GM18517 (cell line): ENCODE results near the gene CABCOCO1.
"Not testable (repeated sequence)": the region's sequence is repeated elsewhere in the genome, so short reads cannot be mapped to it uniquely, and the experiment has no call there.

Experiments
- ATAC-seq: cut with Tn5 transposase; IDR thresholded peaks from one replicate; pipeline ENCODE4 v1.9.1; 2021; ENCODE audit warnings: mild to moderate bottlenecking, moderate library complexity; ENCODE audit not compliant: unreplicated experiment

Gene CABCOCO1

DNA sequence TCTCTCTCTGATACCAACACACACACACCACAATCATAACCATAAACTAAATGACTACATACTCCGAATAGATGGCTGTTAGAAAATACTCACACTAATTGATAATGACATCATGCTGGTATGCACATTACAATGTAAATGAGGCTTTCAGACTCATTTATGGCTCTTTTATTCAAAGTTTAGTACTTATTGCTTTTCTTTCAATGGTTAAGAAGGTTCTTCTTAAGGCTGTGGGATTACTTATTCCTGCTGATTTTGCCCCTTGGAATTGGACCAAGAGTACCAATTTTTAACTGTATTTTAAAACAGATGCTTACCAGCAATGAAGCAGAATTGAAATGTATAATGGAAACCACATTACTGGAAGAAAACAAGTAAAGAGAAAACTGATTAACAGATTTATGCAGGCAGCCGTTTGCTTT is 20.6 kb upstream of the CABCOCO1 start:
- no peak for ATAC-seq

DNA sequence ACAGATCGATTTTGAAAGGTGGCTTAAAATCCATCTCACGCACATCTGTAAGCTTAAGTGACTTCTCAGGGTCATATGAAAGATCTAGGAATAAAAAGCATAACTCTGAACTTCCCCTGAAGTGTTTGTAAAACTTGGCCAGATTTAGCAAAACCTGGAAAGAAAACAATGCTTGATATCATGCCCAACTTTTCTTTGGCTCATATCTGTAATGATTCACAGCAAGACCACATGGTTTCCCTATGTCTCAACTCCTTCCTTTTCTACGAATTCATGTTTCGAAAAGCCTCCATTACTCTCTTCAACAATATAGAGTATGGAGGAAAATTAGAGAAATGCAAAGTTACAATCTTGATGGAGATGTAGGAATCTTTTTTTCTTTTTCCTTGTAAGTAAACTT is 20.1 kb upstream of the CABCOCO1 start:
- ATAC-seq = no peak

DNA sequence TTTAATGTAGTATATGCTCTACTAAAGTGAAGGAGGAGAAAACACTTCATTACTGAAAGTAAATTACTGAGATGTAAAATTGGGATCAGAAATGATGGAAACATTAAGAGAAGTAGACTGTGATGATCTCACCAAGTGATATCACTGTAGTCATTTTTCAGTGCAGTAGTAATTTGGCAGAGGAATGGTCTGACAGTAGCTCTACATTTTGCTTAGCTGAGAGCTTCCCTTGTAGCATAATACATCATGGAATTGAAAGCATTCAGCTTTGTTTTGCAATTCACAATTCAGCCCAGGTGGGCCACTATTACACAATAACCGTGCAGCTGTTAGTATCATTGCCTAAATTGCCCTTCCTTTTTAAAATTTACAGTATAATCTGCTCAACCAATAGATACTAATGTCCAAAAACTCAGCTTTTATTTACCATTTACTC is 19.4 kb upstream of the CABCOCO1 start:
- ATAC-seq = no peak

DNA sequence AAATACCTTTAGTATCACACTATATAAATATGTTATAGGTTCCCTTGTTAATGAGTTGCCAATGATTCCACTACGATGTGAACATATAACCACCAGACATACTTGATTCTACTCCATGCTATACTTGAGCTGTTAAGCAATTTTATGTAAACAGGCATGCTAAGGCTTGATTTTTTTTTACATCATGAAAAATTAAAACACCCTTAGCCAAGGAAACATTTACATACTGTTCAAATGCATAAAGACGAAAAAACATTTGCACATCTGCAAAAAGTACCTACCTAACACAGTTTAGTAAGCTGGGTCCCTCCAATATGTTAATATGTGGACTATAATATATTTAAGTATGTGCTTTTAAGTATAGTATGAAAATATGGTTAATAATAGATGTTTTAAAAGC is 9.0 kb upstream of the CABCOCO1 start:
- ATAC-seq = no peak

DNA sequence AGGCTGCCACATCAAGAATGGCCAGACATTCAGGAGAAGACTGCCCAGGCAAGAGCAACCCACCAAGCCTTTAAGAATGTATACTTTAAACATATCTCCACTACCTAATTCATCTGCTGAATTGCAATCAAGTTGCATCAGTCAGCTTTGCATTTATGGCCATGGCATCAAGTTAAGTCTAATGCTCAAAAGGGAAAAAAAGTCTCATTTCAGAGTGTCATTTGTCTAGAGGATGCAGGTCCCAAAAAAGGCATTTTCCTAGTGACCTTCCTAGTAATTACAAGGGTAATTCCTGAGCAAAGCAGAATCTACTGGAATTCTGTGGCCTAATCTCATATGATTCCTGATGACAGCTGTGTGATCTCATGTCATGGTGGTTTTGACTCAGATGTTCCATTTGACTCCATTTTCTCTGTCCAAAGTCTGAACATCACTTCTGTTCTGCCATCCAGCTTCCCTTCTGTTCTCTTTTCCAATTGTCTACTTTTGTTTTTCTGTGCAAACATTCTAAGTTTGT is 7.3 kb upstream of the CABCOCO1 start:
- ATAC-seq = no peak

DNA sequence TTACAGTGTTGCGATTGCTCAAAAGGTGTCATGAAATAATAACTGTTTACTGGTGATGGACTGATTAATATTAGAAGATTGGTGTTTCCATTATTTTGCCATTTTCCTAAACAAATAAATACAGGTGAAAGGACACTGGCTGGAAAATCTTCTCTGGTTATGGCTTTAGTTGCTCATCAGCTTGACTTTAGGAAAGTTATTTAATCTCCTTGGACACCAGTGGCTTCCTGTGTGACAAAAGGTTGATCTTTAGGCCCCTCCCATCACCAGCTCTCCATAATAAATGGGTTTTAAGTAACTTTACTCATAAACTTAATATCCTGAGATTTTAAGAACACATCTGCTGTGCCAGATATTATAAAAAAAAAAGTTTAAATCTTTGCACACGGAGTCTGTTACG is 737 bp downstream of the CABCOCO1 start:
- ATAC-seq = no peak

DNA sequence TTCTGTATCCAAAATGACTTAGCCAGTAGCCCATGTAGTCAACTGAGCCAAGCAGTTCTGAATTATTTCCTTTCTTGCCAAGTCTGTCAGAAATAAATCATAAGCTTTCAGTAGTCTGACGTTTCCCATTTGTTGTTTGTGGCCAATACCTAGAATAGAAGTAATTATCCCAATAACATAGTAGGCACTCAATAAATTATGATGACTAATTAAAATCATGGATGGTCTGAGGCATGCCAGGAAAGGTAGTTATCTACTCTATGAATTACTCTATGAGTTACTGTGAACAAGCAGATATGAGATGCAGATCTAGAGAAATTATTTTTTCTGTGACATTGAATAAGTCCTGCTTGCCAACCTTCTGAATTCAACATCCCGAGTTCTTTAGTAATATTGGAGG is 2.3 kb downstream of the CABCOCO1 start:
- ATAC-seq = no peak

DNA sequence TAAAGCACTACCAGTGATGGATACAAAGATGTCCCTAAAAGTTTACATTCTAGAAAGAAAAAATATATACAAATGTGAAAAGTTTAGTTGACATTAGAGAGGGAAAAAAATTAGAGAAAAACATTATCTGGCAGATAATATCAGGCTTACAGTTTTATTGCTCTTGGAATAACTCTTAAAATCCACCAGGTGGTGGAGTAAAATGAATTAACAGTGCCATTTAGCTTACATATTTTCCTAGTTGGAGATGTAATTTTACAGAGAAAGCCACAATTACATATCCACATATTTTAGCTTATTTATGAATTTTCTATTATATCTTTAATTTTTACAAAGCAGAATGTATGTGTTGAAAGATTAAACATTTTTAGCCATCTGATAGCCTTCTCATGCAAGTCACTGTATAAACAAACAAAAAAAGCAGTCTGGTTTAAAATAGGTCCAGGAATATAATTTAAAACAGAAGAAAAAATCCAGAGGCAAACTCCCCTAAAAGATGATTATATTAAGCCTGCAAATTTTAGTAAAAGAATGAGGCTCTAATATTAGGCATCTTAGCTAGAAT is 6.5 kb downstream of the CABCOCO1 start:
- ATAC-seq = no peak

DNA sequence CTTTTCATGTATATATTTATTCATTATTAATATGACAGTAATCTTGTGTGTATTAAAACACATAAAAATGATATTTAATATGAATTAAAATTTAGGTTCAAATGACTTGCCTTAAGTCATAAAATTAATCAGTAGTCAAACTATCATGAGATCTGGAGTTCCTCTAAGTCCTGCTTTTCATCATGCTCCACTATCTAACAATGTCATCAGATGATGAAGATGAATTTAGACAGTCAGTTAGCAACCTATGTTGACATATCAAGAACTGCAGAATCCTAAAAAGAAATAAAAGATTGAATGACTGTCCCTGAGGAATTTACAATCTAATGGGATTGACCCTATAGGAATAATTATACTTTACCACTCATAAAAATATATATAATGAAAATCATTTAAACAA is 7.1 kb downstream of the CABCOCO1 start:
- no peak for ATAC-seq

DNA sequence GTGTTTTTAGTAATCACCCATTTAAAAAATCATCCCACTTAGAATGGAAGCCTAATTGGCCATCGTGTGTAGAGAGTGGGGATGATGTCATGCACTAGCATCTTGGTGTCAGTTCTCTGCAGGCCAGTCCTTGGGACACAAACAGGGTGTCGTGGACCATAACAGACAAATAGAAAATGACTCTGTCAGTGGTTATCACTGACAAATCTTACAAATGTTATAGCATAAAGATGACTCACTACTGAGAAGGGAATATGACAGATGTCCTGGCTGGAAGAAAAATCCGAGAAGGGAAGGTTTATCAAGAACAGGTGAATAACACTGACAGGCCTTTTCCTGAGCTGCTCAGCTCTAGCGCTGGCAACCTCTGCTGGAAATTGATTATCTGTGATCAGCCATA is 10.6 kb downstream of the CABCOCO1 start:
- no peak for ATAC-seq

DNA sequence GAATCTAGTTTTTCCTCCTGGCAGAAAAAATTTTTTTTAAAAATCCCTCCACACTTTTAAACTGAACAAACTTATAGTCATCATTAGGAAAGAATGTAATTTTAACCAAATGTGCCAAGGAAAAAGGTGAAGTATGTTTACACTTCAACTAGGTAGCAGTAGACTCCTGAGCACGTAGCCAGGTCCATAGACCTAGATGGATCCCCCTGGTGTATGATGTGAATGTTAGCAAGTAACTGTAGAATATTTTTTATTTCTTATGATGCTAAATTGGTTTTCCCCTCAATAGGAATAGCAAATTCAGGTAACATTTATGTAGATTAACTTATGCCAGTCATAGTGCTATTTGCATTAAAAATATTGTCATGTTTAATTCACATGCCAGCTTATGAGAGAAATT is 19.6 kb downstream of the CABCOCO1 start:
- ATAC-seq = no peak

DNA sequence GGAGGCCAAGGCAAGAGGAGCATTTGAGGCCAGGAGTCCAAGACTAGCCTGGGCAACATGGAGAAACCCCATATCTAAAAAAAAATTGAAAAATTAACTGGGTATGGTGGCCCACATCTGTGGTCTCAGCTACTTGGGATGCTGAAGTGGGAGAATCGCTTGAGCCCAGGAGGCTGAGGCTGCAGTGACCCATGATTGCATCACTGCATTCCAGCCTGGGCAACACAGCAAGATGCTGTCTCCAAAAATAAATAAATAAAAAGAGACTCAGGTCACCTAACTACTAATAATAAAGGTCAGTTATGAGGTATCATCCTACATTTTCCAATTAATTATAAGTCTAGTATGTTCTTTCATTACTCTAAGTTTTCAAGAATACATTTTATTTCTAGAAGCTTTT is 20.6 kb downstream of the CABCOCO1 start:
- ATAC-seq = no peak

DNA sequence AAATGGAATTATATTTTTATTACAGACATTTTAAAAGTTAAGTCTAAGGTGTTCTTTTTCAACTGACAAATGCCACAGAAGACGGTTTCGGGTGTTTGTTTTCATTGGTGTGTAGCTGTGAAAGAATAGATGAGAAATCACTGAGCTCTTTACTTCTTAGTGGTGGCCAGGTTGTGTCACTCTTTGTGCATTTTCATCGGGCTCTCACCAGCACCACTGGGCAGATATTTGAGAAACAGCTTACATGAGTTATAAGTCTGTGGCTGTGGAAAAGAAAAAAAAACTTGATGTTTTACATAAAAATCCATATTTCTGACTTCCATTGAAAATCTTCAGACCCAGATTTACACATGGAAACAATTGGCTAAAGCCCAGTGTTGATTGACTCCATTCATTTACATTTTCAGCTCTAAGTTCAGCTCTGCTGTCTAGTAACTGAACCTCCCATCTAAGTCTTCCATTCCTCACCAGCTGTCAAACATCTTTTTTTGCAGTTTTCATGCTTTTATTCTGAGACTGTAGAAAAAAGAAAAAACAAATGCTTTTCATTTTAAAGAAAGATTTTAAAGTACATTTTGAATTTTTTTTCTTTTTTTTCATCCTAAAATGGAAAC is 22.3 kb downstream of the CABCOCO1 start:
- ATAC-seq = no peak

DNA sequence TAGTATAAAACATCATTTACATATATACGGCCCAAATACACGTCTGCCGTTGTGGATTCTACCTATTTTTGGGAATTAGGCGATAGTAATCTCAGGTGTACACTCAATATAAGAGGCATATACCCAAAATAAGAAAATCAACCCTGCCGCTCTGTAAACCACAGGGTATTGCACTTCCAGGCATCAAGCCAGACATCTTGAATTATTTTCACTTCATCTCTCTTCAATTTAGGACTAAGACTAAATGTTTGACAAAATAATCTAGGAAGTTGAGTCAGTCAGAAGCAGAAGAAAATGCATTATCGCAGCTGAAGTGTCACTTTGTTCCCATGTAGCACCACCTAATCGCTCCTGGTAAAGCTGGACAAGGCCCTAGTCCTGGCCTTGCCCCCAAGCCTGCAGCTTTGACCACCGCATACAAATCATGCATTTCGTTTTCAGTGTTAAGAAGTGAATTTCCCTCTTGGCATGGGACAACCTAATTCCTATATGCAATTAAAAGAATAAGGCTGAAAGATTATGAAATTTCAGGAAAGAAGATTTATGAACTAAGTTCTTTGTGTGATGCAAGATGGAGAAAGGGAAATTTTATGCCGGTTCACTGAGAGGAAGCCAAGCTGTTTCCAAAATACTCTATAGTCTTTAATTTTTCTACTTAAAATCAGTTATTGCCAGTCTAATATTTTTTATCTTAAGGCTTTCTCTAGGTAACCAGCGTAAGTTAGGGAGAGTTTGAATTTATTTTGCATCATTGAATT is 26.0 kb downstream of the CABCOCO1 start:
- ATAC-seq = no peak

DNA sequence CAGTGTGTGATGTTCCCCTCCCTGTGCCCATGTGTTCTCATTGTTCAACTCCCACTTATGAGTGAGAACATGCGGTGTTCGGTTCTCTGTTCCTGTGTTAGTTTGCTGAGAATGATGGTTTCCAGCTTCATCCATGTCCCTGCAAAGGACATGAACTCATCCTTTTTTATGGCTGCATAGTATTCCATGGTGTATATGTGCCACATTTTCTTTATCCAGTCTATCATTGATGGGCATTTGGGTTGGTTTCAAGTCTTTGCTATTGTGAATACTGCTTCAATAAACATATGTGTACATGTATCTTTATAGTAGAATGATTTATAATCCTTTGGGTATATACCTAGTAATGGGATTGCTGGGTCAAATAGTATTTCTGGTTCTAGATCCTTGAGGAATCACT is 28.9 kb downstream of the CABCOCO1 start:
- ATAC-seq = not testable (repeated sequence)

DNA sequence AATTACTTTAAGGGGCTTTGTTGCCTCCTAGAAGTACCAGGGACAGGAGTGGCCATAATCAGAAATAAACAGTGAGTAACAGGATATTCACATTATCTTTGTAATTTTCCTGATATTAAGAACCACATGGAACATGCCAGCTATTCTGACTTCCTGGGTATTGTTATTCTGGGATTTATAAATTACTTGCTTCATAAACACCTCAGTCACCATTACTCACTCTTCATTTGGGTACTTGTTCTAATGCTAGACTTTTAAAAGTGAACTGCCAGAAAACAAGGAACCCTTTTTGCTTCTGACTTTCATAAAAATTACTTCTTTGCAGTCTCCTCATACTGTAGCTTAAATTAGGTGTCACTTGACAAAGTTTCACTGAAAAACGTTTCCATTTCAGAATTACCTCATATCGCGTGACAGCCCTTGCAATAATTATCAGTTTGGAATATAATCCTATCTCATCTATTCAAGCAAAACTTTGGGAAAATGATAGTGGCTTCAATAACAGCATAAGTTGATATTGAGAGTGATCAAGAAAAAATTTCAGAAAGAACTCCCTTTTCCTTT is 29.8 kb downstream of the CABCOCO1 start:
- no peak for ATAC-seq

DNA sequence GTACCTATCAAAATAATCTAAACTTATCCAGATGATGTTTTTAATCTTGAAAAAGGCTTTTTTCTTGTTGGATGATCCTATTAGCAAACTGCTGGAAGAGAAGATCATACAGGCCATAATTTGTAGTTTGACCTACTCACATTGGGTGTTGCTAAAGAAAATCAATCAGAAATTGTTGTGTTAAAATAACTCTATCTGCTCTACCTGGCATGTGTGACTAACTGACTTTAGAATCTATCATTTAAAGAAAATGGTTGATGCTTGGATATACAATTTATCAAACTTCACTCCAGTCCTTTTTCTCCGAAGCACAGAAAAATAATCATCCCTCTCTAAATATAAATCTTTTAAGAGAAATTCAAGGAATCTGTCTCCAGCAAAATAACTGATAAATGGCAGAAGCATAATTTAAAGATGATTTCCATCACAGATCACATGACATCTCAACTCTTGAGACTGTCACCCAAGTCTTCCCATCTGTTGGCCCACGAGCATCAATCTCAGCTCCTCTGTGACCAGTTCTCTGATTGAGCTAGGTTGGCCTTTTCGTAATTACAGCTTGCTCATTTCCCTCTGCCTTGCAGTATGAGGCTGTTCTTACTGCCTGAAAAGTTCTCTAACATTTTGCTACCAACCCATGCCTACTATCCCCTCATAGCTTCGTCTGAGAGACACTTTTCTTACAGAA is 36.4 kb downstream of the CABCOCO1 start:
- ATAC-seq = no peak

DNA sequence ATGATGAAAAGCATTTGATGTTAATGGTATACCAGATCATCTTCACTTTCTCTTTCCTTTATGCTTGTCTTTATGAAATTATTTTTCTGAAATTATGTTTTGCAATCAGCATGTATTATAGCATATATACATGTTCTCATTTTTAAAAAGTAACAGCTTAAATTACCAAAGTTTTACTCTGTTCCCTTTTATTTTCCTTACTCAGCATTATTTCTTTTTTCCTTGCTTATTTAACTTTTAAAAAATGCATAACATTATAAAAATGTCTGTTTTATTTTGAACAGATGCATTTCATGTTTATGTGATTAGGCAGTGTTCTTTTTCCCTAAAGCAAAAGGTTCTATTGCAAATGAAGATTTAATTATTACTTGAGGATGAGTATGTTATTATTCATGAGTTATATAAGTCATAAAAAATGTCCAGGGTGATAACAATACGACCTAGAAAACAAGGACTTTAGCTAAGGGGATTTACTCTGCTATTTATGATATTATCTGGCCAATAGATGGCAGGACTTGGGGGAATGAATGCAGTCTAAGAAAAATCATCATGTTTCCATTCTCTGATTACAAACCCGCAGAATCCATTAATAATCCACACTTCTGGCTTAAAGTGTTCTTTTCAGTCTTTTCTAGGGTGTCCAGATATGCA is 38.5 kb downstream of the CABCOCO1 start:
- no peak for ATAC-seq

DNA sequence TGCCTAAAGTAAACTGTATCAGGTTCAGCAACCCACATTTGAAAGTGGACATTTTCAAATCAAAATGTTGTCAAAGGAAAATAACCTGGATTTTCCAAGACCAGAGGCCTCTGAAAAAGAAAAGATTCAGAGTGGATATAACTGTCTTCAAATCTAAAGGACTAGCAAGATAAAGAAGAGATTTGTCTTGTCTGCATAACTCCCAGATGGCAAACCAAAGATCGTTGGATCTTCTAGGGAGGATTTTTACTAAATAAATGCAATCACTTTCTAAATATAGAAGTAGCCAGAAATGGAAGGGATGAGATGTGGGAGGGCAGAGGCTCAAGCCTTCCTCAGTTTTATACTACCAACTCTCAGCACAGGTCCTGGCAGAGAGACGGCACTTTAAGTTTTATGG is 39.0 kb downstream of the CABCOCO1 start:
- no peak for ATAC-seq

DNA sequence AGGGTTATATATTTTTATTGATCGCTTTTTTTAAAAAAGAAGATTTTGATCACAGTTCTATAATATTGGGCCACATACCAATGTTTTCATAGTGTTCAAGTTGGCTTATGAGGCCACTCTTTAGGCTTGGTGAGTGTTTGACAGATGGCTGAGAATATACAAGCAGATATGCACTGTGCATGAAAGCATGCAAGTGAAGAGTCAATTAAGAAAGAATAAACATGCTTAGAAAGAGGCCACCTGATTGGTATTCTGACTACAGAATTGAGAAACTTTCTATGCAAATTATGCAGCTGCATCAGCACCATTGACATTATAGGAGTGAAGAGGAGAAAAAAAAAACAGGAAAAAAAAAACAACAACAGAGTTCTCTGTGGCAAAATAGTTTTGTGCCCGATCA is 39.9 kb downstream of the CABCOCO1 start:
- ATAC-seq = no peak
